NB4 (cell line): ENCODE data around the gene RAPGEF5.

Experiments
- MYC ChIP-seq: IDR thresholded peaks from 2 replicates; pipeline ENCODE4 v1.6.1; 2011; ENCODE audit warnings: low read depth, low read length
- POLR2A ChIP-seq: IDR thresholded peaks from 2 replicates; pipeline ENCODE4 v1.6.1; 2011; ENCODE audit warnings: mild to moderate bottlenecking; ENCODE audit not compliant: insufficient read length; ENCODE audit errors: extremely low read depth
- TF ChIP-seq, protein P1 (sequence below): IDR thresholded peaks from one replicate; pipeline ENCODE4 v1.5.1; 2012; ENCODE audit warnings: low read depth, low read length
- TF ChIP-seq, protein P2 (sequence below): IDR thresholded peaks from 2 replicates; pipeline ENCODE4 v1.6.1; 2011; ENCODE audit warnings: low read depth, low read length

DNA sequence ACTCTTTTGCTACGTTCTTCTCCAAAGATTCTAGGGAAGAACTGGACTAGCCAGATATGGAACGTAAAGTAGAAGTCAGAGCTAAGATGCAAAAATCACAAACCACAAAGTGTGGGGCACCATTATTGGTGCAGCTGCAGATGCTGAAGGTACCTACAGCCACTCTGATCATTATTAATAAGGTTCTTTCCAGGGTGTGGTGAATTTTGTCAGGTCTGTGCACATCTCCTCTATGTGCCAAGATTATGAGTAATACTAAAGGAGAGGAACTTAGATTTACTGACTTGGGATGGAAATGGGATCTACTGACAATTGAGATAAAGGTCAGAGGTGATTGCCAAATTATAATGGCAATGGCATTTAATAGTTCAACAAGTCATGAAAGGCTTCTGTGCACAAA, 148.2 kb downstream of the RAPGEF5 start:
- TF ChIP-seq, protein P1, sequence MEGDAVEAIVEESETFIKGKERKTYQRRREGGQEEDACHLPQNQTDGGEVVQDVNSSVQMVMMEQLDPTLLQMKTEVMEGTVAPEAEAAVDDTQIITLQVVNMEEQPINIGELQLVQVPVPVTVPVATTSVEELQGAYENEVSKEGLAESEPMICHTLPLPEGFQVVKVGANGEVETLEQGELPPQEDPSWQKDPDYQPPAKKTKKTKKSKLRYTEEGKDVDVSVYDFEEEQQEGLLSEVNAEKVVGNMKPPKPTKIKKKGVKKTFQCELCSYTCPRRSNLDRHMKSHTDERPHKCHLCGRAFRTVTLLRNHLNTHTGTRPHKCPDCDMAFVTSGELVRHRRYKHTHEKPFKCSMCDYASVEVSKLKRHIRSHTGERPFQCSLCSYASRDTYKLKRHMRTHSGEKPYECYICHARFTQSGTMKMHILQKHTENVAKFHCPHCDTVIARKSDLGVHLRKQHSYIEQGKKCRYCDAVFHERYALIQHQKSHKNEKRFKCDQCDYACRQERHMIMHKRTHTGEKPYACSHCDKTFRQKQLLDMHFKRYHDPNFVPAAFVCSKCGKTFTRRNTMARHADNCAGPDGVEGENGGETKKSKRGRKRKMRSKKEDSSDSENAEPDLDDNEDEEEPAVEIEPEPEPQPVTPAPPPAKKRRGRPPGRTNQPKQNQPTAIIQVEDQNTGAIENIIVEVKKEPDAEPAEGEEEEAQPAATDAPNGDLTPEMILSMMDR = no peak
- TF ChIP-seq POLR2A (no peak), MYC (no peak)
- TF ChIP-seq, protein P2, sequence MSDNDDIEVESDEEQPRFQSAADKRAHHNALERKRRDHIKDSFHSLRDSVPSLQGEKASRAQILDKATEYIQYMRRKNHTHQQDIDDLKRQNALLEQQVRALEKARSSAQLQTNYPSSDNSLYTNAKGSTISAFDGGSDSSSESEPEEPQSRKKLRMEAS = no peak
